Lower leg skin (tissue), 4 donors: Measurements from ENCODE around the gene MAST3. TPM values are rescaled to one million over a fixed set of nuclear protein-coding genes. Genes with fewer than 3 reads are reported as not detected.
"Not testable (repeated sequence)": the region's sequence is repeated elsewhere in the genome, so short reads cannot be mapped to it uniquely, and the experiment has no call there.

Experiments used
- DNase-seq, 2 donors: peaks; one replicate each; pipeline ENCODE4 v3.0.0-alpha.2; 2019; ENCODE audit warnings: low spot score in 2 of 2
- H3K4me3 ChIP-seq: fragments of 200-600 bp; sonication (generic); 2 replicates; pipeline ENCODE4 v1.5.1; 2017; ENCODE audit warnings: mild to moderate bottlenecking, low read depth; ENCODE audit not compliant: poor library complexity, severe bottlenecking
- POLR2A ChIP-seq, 2 donors: fragments of 450-650 bp; IDR thresholded peaks; one replicate each; pipeline ENCODE4 v1.6.1; 2016 to 2017; ENCODE audit warnings: antibody characterized with exemption in 2 of 2, mild to moderate bottlenecking in 1 of 2, moderate library complexity in 1 of 2
- WGBS, 2 donors: methylation state at CpG; one replicate each; pipeline ENCODE4 v1.1.5; 2018; 5-methylcytosine and 5-hydroxymethylcytosine counted together
- intact Hi-C: fragments of 100-400 bp; cut with DNase I; formaldehyde crosslinking; loops from one replicate; pipeline ENCODE4 v1.15.0; 2023; ENCODE audit warnings: low total_unique reads
- total RNA-seq, 4 donors: library from RNA; depleted of rRNA; stranded (reverse); fragments of >200 nt; gene quantifications; one replicate each; pipeline ENCODE4 v1.1.0, GENCODE V29; 2016
- TF ChIP-seq, protein P1 (sequence below), 3 donors: fragments of 450-650 bp; IDR thresholded peaks; one replicate each; pipeline ENCODE4 v1.5.1; 2016; ENCODE audit warnings: antibody characterized with exemption in 3 of 3, mild to moderate bottlenecking in 3 of 3, moderate library complexity in 2 of 3

MAST3 gene
- total RNA-seq, 4 donors from 2014 or later, result 12.9 to 19.8 (median 17.0) TPM

DNA sequence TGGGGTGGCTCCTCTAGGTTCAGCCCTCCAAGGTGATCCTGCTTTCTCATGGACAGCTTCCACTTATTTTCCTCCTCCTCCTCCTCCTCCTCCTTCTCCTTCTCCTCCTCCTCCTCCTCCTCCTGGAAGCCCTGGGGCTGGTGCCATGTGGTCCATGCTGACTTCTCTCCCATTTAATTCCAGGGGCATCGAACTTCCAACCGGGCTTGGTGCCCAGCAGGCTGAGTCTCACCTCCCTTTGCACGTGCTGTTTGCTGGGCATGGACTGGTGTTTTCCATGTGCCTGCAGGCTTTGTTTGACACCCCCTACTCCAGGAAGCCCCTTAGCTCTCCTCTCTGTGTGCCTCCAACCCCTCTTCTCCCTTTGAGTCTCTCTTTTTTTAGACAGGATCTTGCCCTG lies 3.7 kb downstream of the MAST3 start:
- no peak for DNase-seq
- 50 to 74% methylated on average over 3 of the region's 3 CpGs for WGBS, 2 donors
- intact Hi-C loops, result no loop called here
- TF ChIP-seq POLR2A (IDR thresholded peaks at IDR 0.05), result no peak
- TF ChIP-seq, protein P1, sequence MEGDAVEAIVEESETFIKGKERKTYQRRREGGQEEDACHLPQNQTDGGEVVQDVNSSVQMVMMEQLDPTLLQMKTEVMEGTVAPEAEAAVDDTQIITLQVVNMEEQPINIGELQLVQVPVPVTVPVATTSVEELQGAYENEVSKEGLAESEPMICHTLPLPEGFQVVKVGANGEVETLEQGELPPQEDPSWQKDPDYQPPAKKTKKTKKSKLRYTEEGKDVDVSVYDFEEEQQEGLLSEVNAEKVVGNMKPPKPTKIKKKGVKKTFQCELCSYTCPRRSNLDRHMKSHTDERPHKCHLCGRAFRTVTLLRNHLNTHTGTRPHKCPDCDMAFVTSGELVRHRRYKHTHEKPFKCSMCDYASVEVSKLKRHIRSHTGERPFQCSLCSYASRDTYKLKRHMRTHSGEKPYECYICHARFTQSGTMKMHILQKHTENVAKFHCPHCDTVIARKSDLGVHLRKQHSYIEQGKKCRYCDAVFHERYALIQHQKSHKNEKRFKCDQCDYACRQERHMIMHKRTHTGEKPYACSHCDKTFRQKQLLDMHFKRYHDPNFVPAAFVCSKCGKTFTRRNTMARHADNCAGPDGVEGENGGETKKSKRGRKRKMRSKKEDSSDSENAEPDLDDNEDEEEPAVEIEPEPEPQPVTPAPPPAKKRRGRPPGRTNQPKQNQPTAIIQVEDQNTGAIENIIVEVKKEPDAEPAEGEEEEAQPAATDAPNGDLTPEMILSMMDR (IDR thresholded peaks at IDR 0.05), result no peak
- no peak overlapping the region for H3K4me3 ChIP-seq

GRCh38 chr19:18102916-18103542 lies 5.5 kb downstream of the MAST3 start:
- no peak for TF ChIP-seq POLR2A (IDR thresholded peaks at IDR 0.05)
- 68 to 69% methylated on average over 15 of the region's 15 CpGs for WGBS, 2 donors
- no peak for DNase-seq
- H3K4me3 ChIP-seq, result no peak overlapping the region
- intact Hi-C loops, result no loop called here

GRCh38 chr19:18104793-18105131 lies 7.2 kb downstream of the MAST3 start:
- H3K4me3 ChIP-seq, result no peak overlapping the region
- TF ChIP-seq, protein P1 (IDR thresholded peaks at IDR 0.05), result no peak
- TF ChIP-seq POLR2A (IDR thresholded peaks at IDR 0.05), result no peak
- no peak for DNase-seq
- intact Hi-C loops, result no loop called here
- 72 to 75% methylated on average over 5 of the region's 5 CpGs for WGBS, 2 donors

GRCh38 chr19:18105259-18105658 lies 7.7 kb downstream of the MAST3 start:
- H3K4me3 ChIP-seq, intact Hi-C loops, DNase-seq: not testable (repeated sequence)
- 78 to 81% methylated on average over 7 of the region's 7 CpGs for whole genome bisulfite sequencing, 2 donors

DNA sequence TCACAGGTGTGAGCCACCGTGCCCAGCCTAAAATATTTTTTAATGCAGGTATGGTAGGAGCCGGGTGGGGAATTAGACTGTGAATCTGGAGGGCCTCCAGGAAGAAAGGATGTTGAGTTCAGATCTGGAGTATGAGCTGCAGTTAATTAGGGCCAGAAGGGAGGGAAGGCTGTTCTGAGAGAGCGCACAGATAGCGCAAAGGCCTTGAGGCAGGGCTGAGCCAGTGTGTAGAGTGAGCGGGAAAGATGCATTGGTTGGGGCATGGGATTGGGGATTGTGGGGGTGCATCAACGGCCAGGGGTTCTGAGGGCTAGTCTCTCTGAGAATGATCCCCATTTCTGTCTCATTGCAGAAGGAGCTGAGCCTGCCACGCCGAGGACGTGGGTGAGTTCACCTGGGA lies 9.7 kb downstream of the MAST3 start:
- 73 to 78% methylated on average over 9 of the region's 9 CpGs for WGBS, 2 donors
- TF ChIP-seq, protein P1 (IDR thresholded peaks at IDR 0.05), result no peak
- TF ChIP-seq POLR2A (IDR thresholded peaks at IDR 0.05), result no peak
- no peak overlapping the region for H3K4me3 ChIP-seq
- DNase-seq, result no peak
- intact Hi-C loops, result no loop called here

DNA sequence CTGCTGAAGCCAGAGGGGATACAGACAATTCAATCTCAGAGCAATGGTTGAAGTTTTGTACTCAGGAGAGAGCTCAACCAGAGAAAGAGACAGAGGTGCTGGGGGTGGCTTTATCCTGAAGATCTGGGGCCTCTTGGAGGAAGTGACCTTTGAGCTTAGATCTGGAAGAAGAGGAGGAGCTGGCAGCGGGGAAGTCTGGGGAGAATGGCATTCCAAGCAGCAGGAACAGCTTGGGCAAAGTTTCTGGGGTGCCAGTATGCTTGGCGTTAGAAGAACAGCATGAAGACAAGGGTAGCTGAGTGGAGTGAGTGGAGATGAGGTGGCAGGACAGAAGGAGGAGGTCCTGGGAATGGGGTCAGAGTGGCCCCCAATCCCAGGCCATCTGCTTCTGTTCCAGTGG lies 11.3 kb downstream of the MAST3 start:
- TF ChIP-seq, protein P1 (IDR thresholded peaks at IDR 0.05), result no peak
- TF ChIP-seq POLR2A (IDR thresholded peaks at IDR 0.05), result no peak
- DNase-seq, result no peak
- intact Hi-C loops, result no loop called here
- WGBS, 2 donors, result 80 to 87% methylated on average over 2 of the region's 2 CpGs
- no peak overlapping the region for H3K4me3 ChIP-seq

GRCh38 chr19:18109341-18109732 lies 11.8 kb downstream of the MAST3 start:
- WGBS, 2 donors, result 77 to 78% methylated on average over 11 to 12 of the region's 12 CpGs
- TF ChIP-seq, protein P1 (IDR thresholded peaks at IDR 0.05), result no peak
- TF ChIP-seq POLR2A (IDR thresholded peaks at IDR 0.05), result no peak
- no peak overlapping the region for H3K4me3 ChIP-seq
- no peak for DNase-seq
- intact Hi-C loops, result no loop called here
